GM21737 (cell line): Measurements from ENCODE around the gene C2orf68.
A peak's percentile ranks its signal among the peaks of the same experiment; 100 is the strongest.
"Not testable (repeated sequence)": the region's sequence is repeated elsewhere in the genome, so short reads cannot be mapped to it uniquely, and the experiment has no call there.

Source experiments
- ATAC-seq: cut with Tn5 transposase; IDR thresholded peaks from one replicate; pipeline ENCODE4 v1.9.1; 2021; ENCODE audit warnings: mild to moderate bottlenecking, moderate library complexity; ENCODE audit not compliant: unreplicated experiment

C2orf68 gene

GRCh38 chr2:85600235-85600575 lies 11.7 kb downstream of the C2orf68 start:
- no peak for ATAC-seq

DNA sequence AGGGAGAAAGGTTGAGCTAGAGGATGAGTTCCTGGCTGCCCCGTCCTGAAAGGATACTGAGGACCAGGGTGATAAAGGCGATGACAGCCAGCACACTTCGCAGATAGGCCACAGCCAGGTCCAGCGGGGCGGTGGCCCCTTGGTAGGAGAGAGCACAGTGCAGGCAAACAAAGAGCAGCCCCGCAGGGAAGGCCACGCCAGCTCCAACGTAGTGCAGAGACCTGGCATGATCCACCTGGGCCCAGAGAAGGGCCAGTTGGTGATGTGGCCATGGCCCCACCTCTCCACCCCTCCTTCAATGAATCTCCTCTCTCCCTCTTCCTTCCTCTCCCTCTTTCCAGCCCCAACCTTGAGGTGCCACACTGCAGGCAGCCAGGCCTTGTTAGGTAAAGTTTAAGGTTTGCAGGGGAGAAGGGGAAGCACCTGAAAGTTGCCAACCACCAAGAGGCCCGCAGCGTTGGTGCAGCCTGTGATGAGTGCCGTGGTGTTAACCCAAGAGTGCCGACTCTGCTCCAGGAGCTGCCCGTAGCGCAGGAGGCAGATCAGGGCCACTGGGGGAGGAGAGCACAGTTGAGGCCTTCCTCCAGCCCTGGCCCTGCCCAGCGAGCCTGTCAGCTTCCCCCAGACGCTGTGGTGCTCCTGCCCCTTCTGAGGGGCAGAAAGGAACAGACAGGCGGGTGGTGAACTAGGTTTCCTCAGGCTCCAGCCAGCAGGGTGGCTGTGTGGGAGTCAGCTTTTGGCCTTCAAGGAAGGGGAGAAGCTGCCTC lies 12.2 kb downstream of the C2orf68 start:
- no peak for ATAC-seq

- ATAC-seq = no peak
Observed at GRCh38 chr2:85598594-85599340, 13.1 kb downstream of the C2orf68 start.

GRCh38 chr2:85597241-85597640 lies 14.6 kb downstream of the C2orf68 start:
- no peak for ATAC-seq

GRCh38 chr2:85596486-85597143 lies 15.3 kb downstream of the C2orf68 start:
- ATAC-seq = no peak

DNA sequence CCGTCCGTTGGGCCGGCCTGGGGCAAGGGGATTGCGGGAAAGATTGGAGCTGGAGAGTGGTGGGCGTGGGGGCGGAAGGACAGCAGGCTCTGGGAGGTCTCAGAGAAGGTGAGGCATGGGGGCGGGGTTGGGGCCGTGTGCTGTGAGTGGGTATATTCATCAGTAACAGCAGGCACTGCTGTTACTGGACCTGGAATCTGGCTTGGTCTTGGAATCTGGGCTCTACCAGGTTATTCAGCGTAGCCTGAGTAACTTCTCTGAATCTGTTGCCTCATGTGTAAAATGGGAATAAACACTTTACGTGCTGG lies 15.9 kb downstream of the C2orf68 start:
- no peak for ATAC-seq

- peak; percentile 96 for ATAC-seq
Observed at GRCh38 chr2:85595301-85596025, 16.4 kb downstream of the C2orf68 start, which contains the start of gene RNF181. TSS of gene RNF181 (plus strand) at chr2:85595745. CDS start at chr2:85595764, 19 bp downstream.

- no peak for ATAC-seq
Observed at GRCh38 chr2:85594715-85595300, 17.1 kb downstream of the C2orf68 start.

- ATAC-seq = no peak
Observed at GRCh38 chr2:85593023-85593422, 18.8 kb downstream of the C2orf68 start.

DNA sequence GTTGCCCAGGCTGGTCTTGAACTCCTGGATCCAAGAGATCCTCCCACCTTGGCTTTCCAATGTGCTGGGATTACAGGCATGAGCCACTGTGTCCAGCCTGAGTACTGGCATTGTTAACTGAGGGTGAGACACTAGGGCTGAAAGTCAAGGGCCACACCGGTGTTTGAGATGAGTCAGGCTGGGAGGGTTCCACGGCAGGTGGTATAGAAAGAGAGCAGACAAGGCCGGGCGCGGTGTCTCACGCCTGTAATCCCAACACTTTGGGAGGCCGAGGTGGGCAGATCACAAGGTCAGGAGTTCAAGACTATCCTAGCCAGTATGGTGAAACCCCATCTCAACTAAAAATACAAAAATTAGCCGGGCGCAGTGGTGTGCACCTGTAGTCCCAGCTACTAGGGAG lies 19.6 kb downstream of the C2orf68 start:
- not testable (repeated sequence) for ATAC-seq

GRCh38 chr2:85591563-85591962 lies 20.3 kb downstream of the C2orf68 start:
- ATAC-seq = no peak

GRCh38 chr2:85590950-85591349 lies 20.9 kb downstream of the C2orf68 start:
- no peak for ATAC-seq

DNA sequence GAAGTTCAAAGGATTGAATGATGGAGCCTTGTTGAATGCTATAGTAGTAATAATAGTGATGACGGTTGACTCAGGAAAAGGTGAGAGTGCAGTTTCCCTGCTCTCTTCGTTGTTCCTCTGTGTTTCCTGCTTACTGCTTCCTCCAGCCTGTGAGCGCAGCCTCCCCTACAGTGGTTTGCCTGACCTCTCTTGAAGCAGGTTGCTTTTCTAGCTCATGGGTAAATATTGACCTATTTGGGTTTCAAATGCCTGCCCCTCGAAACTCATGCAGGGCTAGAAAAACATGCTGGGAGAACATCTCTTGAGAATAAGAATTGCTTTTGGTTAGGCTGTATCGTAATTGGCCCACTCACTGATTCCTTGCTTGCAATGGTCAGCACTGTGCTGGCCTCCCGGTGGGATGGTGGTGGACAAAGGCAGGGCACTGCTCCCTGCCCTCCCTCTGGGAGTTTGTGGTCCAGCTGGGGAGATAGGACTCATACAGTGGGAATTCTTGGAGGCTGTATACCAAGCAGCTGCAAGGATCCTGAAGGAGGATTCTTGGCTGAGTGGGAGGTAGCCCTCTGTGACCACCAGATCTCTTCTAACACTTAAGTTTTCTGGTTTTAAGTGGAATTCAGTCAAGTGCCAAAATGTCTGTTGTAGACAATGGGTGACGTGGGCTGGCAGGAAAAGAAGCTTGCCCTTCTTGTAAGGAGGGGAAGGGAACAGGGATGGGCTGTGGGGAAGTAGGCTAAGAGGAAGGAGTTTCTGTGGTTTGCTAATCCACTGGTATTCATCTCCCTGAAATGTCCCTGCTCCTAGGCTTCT lies 21.7 kb downstream of the C2orf68 start:
- no peak for ATAC-seq

- no peak for ATAC-seq
Observed at GRCh38 chr2:85589181-85589580, 22.7 kb downstream of the C2orf68 start.

DNA sequence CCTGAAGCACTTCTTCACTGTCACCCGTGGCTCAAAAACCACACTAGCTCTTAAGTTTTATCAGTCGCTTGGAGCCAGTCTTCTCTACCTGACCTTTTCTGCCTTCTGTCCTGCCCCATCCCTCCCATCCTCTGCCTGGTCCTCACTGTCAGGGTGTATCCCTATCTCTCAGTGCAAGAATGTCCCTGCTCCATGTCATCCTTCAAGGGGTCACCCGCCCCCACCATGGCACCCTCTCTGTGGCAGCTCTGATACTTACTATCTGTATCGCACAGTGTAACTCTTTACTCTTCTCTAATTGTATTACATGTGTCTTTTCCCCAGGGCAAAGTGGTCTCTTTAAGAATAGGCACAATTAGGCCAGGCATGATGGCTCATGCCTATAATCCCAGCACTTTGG lies 23.2 kb downstream of the C2orf68 start:
- no peak for ATAC-seq

DNA sequence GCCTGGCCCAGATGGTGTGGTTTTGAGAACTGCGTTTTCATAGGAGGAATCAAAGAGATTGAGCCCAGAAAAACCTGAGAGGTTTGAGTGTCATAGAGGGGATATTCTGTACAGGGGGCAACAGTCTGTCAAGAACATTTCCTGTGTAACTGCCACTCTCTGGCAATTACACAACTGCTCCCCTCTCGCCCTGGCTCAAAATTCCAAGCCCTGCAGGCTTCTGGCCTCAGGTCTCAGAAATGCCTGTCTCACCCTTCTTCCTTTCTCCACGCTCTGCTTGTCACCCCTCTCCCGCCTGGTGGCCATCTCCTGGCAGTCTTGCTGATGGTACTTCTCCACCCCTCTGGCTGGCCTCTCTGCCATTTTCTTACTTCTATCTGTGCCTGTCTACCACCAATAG lies 23.6 kb downstream of the C2orf68 start:
- no peak for ATAC-seq

GRCh38 chr2:85585781-85586105 lies 26.1 kb downstream of the C2orf68 start:
- no peak for ATAC-seq

GRCh38 chr2:85584857-85585780 lies 26.7 kb downstream of the C2orf68 start:
- ATAC-seq = no peak

GRCh38 chr2:85584354-85584856 lies 27.5 kb downstream of the C2orf68 start, which contains the start of gene VAMP5:
TSS of gene VAMP5 (plus strand) at chr2:85584431. CDS start at chr2:85584491, 60 bp downstream.
- no peak for ATAC-seq
